RKO (cell line): Measurements from ENCODE around the gene USP37.

Source experiments
- DNase-seq: peaks from one replicate; pipeline ENCODE4 v3.0.0-alpha.2; 2016; ENCODE audit warnings: low spot score

USP37 gene

DNA sequence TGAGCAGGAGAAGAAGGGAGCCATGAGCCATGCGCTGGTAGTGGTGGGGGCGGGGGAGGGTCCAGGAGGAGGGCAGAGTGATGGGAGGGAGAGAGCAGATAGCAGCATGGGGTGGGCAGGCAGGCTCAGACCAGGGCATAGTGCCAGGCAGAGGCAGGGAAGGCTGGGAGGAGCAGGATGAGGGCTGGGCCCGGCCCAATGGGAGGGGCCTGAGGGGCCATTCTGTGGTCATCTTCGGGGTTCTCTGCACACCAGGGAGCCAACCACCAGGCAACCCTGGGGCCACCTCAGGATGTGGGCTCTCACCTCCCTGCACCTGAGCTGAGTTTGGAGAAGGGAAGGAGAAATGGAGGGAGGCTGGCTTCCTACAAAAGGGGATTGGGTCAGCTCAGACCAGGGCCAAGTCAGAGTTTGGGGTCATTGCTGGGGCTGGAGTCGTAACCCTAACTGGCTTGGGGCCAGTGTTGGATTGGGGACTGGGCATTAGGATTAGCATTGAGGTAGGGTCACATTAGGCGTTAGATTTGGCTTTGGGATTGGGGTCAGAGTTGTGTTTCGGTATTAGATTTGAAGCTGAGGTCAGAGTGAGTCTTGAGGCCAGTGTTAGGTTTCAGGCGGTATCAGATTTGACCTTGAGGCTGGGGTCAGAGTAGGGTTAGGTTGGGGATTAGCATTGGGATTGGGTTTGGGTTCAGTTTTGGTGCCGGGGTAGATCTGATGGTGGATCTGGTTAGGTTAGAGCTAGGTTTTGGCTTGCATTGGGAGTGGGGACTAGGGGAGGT is 138.0 kb downstream of the USP37 start:
- DNase-seq, result no peak

GRCh38 chr2:218428846-218429558 is 139.1 kb downstream of the USP37 start:
- no peak for DNase-seq

GRCh38 chr2:218427741-218428140 is 140.4 kb downstream of the USP37 start:
- DNase-seq, result no peak

- DNase-seq, result no peak
These were observed 142.6 kb downstream of the USP37 start for GRCh38 chr2:218425531-218425930.

GRCh38 chr2:218423584-218423983 is 144.6 kb downstream of the USP37 start:
- no peak for DNase-seq

DNA sequence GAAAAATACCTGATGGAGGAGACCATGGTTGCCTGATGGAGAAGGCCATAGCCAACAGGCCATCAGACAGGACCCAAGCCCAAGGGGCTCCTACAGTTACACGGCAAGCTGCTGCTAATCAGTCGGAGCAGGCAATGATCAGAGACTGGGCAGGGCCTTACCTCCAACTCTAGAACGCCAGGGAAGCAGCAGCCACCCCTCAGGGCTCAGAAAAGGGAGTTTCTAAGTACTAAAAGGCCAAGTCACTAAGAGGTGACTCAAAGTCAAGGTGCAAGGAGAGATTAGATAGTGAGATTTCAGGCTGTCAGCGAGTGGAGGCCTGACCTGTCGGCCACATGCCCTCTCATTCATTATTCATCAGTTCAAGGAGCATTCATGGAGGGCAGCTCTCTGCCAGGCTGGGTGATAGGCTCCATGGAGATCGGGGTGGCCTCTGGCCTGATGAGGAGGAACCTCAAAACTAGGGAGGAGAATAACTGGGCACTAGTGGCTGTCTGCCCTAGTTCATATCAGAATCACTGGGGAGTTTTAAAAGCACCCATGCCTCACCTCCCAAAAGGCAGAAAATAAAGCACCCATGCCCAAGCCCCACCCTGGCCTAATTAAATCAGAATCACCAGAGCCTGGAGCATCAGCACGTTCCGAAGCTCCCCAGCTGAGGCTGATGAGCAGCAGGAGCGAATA is 145.6 kb downstream of the USP37 start:
- DNase-seq, result no peak

- DNase-seq, result no peak
These were observed 147.1 kb downstream of the USP37 start for GRCh38 chr2:218421027-218421426.

- DNase-seq, result no peak
These were observed 148.4 kb downstream of the USP37 start for GRCh38 chr2:218419630-218420216.

DNA sequence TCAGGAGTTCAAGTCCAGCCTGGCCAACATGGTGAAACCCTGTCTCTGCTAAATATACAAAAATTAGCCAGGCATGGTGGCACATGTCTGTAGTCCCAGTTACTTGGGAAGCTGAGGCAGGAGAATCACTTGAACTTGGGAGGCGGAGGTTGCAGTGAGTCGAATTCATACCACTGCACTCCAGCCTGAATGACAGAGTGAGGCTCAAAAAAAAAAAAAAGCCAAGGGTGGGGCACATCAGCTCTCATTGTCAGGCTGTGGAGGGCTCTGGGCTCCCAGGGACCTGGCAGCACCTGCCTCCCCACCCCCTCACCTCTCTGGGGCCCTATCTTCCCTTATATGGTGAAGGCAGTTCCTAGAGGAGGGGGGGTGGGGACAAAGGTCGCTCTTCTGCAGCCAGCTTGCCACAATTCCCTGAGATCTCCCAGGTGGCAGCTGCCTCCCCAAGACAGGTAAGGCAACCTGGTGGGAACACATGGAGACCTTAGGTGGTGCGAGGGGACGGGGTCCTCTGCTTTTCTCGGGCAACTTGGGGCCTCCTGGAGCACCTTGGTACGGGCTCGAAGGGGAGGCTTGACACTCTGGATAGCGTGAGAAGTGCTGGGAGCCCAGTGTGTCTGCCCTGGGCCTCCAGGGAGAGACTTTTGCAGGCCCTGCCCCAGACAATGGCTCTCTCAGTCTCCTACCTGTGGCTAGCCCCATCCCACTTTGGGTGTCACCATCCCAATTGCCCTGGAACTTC is 149.3 kb downstream of the USP37 start, which contains the start of gene VIL1:
Gene VIL1 (plus strand): TSS at position 407 of the 742 bp plus-strand sequence. CDS start 4,656 bp downstream, outside the sequence.
- DNase-seq, result no peak

GRCh38 chr2:218418321-218418716 is 149.8 kb downstream of the USP37 start:
- no peak for DNase-seq

DNA sequence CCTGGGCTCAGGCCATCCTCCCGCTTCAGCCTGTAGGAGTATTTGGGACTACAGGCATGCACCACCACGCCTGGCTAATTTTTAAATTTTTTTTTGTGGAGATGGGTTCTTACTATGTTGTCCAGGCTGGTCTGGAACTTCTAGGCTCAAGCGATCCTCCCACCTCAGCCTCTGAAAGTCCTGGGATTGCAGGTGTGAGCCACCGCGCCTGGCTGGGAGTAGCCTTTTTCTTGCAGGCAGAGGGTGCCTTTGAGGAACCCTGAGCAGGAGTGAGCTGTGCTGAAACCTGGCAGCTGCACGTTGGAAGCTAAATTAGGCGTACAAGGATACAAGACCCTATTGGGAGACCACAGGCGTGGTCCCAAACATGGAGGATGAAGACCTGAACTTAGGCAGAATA is 160.4 kb downstream of the USP37 start:
- no peak for DNase-seq

- no peak for DNase-seq
These were observed 161.1 kb downstream of the USP37 start for GRCh38 chr2:218406949-218407618.

- peak; percentile 95 for DNase-seq
These were observed 161.8 kb downstream of the USP37 start for GRCh38 chr2:218406209-218406948.

DNA sequence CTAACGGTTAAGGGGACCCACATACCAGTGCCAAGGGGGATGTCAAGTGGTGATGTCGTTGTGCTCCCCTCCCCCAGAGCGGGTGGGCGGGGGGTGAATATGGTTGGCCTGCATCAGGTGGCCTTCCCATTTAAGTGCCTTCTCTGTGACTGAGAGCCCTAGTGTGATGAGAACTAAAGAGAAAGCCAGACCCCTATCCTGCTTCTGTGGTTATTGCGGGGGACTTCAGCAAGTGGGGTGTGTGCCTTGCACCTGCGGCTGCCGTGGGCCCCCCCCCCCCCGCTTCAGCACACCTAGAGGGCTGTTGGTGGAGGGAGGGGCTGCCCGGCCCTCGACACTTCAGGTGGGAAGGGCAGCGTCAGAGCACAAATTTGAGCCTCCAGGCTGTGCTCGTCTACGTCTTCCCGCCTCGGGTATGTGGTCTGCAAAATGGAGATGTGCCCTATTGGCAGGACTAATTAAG is 162.4 kb downstream of the USP37 start:
- no peak for DNase-seq

GRCh38 chr2:218405086-218405745 is 162.9 kb downstream of the USP37 start:
- no peak for DNase-seq

GRCh38 chr2:218404351-218405085 is 163.6 kb downstream of the USP37 start:
- no peak for DNase-seq

GRCh38 chr2:218403810-218404209 is 164.3 kb downstream of the USP37 start:
- DNase-seq, result no peak

- DNase-seq, result no peak
These were observed 165.2 kb downstream of the USP37 start for GRCh38 chr2:218402911-218403411.

DNA sequence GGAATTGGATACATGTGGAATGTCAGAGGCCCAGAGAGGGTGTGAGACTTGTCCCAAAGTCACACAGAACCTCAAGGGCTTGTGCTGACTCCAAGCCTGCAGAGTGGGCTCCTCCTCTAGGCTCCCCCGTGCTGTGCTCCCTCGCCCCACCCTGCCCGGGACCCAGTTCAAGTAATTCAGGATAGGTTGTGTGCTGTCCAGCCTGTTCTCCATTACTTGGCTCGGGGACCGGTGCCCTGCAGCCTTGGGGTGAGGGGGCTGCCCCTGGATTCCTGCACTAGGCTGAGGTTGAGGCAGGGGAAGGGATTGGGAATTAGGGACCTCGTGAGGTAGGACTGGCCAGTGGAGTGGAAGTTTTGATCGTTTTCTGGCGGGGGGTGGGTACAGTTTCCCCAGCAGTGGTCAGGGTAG is 165.7 kb downstream of the USP37 start:
- no peak for DNase-seq
